Upper lobe of left lung (tissue), 6 donors: Measurements from ENCODE around the gene FAM229A. TPM values are rescaled to one million over a fixed set of nuclear protein-coding genes. Genes with fewer than 3 reads are reported as not detected.

ENCODE experiments used
- ATAC-seq, 2 donors: fragments of 200-7000 bp; cut with Tn5 transposase; one replicate each; pipeline ENCODE4 v1.9.1; 2022; ENCODE audit warnings: mild to moderate bottlenecking in 2 of 2, moderate library complexity in 2 of 2; ENCODE audit not compliant: low FRiP score in 2 of 2
- DNase-seq, 2 donors: peaks; one replicate each; pipeline ENCODE4 v3.0.0-alpha.2; 2019 to 2020
- H3K27ac ChIP-seq, 4 donors: fragments of 200-600 bp; sonication (generic); one replicate each; pipeline ENCODE4 v1.5.1; 2016 to 2019
- H3K27me3 ChIP-seq, 4 donors: fragments of 200-600 bp; sonication (generic); one replicate each; pipeline ENCODE4 v1.5.1; 2017 to 2019
- H3K36me3 ChIP-seq, 4 donors: fragments of 200-600 bp; sonication (generic); one replicate each; pipeline ENCODE4 v1.5.1; 2016 to 2019
- H3K4me1 ChIP-seq, 4 donors: fragments of 200-600 bp; sonication (generic); one replicate each; pipeline ENCODE4 v1.5.1; 2018 to 2019
- H3K4me3 ChIP-seq, 4 donors: fragments of 200-600 bp; sonication (generic); one replicate each; pipeline ENCODE4 v1.5.1; 2017 to 2019; ENCODE audit warnings: mild to moderate bottlenecking in 2 of 4, moderate library complexity in 1 of 4
- H3K9me3 ChIP-seq, 4 donors: fragments of 200-600 bp; sonication (generic); one replicate each; pipeline ENCODE4 v1.5.1; 2018 to 2019
- CTCF ChIP-seq, 6 experiments: fragments of 450-650 bp in 4 of 6; fragments of 200-600 bp in 2 of 6; sonication (generic) in 2 of 6; IDR thresholded peaks; one replicate each; pipeline ENCODE4 v1.5.1; 2016 to 2019; ENCODE audit warnings: antibody characterized with exemption in 6 of 6
- EP300 ChIP-seq, 4 donors: sonication (generic); formaldehyde crosslinking; IDR thresholded peaks; one replicate each; pipeline ENCODE4 v1.5.1; 2017; ENCODE audit warnings: antibody characterized with exemption in 4 of 4, control low read depth in 2 of 4
- POLR2A ChIP-seq, 4 donors: fragments of 450-650 bp; IDR thresholded peaks; one replicate each; pipeline ENCODE4 v1.5.1; 2016 to 2017; ENCODE audit warnings: antibody characterized with exemption in 4 of 4, mild to moderate bottlenecking in 2 of 4
- POLR2AphosphoS5 ChIP-seq, 2 donors: sonication (generic); formaldehyde crosslinking; IDR thresholded peaks; one replicate each; pipeline ENCODE4 v1.5.1; 2017; ENCODE audit warnings: antibody characterized with exemption in 2 of 2
- WGBS, 2 donors: methylation state at CpG; one replicate each; pipeline ENCODE4 v1.1.5; 2017 to 2018; 5-methylcytosine and 5-hydroxymethylcytosine counted together
- total RNA-seq, 6 donors: library from RNA; depleted of rRNA in 4 of 6; stranded (reverse); fragments of >200 nt in 4 of 6; gene quantifications; one replicate each; pipeline versions ENCODE4 v1.1.0 to v1.2.1, GENCODE V29; 2016 to 2021
- donor health status: DM: no; HTN: no; CAD: no; lungs with moderate emphysema.
- donor health status: DM: no; HTN: yes; CAD: no; lungs with severe emphysema.

Gene FAM229A
- total RNA-seq, 6 donors from 2014 or later: 4.3 to 43.0 (median 10.5) TPM

DNA sequence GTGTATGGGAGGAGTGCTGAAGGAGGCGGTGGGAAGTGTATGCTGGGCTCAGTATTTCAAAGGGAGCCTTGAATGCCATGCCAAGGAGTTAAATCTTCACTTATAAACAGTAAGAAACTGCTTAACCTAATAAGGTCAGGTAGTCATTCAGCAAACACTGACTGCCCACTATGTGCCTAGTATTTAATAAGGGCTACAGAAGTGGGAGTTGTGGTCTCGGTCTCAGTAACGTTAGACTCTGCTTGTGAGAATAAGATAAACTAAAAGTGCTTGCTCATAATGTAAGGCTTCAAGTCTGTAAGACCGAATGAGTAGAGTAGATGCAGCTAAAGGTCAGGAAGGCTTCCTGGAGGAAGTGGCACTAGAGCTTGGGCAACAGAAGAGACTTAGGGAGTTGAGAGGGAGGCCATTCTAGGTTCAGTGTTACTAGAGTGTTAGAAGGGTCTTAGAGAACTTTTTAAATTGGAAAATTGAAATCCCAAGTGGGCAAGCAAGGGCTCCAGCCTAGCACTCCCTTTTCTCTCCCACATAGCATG lies 32.3 kb downstream of the FAM229A start:
- ATAC-seq (no peak), DNase-seq (no peak)
- 91 to 93% methylated on average over 4 of the region's 4 CpGs for WGBS, 2 donors
- Histone ChIP-seq H3K9me3 (no peaks in the 10 kb centered on the region), H3K4me3 (no peak overlapping the region), H3K4me1 (peaks cover 6 to 22% (median 13%) of the 10 kb centered on the region in 4 donors), H3K27me3 (no peaks in the 10 kb centered on the region), H3K36me3 (peaks cover 32 to 86% (median 62%) of the 10 kb centered on the region in 4 donors), H3K27ac (no peak overlapping the region)
- no peak for TF ChIP-seq CTCF (IDR thresholded peaks at IDR 0.05)
- TF ChIP-seq POLR2AphosphoS5 (IDR thresholded peaks at IDR 0.05): no peak

GRCh38 chr1:32327204-32327603 lies 35.1 kb downstream of the FAM229A start:
- DNase-seq (no peak), ATAC-seq (no peak)
- Histone ChIP-seq H3K9me3 (no peaks in the 10 kb centered on the region), H3K4me1 (peaks cover 0 to 4% (median 3%) of the 10 kb centered on the region in 4 donors), H3K36me3 (peaks cover 31 to 83% (median 64%) of the 10 kb centered on the region in 4 donors), H3K4me3 (no peak overlapping the region), H3K27ac (no peak overlapping the region), H3K27me3 (no peaks in the 10 kb centered on the region)
- TF ChIP-seq POLR2A (IDR thresholded peaks at IDR 0.05) (no peak), POLR2AphosphoS5 (IDR thresholded peaks at IDR 0.05) (no peak), CTCF (IDR thresholded peaks at IDR 0.05) (no peak), EP300 (IDR thresholded peaks at IDR 0.05) (no peak)
- 93 to 95% methylated on average over 11 of the region's 11 CpGs for WGBS, 2 donors

GRCh38 chr1:32321712-32322291 lies 40.5 kb downstream of the FAM229A start:
- 24 to 41% methylated on average over 5 of the region's 5 CpGs for WGBS, 2 donors
- Histone ChIP-seq H3K9me3 (no peaks in the 10 kb centered on the region), H3K4me1 (peaks cover 5 to 15% (median 14%) of the 10 kb centered on the region in 4 donors), H3K27me3 (no peaks in the 10 kb centered on the region), H3K4me3 (no peak overlapping the region), H3K27ac (peak overlapping the region in 2 of 4 donors; percentile 60 to 61), H3K36me3 (peaks cover under 1 to 61% (median 34%) of the 10 kb centered on the region in 4 donors)
- no peak for DNase-seq
- TF ChIP-seq CTCF (IDR thresholded peaks at IDR 0.05) (no peak), EP300 (IDR thresholded peaks at IDR 0.05) (no peak), POLR2A (IDR thresholded peaks at IDR 0.05) (no peak), POLR2AphosphoS5 (IDR thresholded peaks at IDR 0.05) (no peak)
- no peak for ATAC-seq

DNA sequence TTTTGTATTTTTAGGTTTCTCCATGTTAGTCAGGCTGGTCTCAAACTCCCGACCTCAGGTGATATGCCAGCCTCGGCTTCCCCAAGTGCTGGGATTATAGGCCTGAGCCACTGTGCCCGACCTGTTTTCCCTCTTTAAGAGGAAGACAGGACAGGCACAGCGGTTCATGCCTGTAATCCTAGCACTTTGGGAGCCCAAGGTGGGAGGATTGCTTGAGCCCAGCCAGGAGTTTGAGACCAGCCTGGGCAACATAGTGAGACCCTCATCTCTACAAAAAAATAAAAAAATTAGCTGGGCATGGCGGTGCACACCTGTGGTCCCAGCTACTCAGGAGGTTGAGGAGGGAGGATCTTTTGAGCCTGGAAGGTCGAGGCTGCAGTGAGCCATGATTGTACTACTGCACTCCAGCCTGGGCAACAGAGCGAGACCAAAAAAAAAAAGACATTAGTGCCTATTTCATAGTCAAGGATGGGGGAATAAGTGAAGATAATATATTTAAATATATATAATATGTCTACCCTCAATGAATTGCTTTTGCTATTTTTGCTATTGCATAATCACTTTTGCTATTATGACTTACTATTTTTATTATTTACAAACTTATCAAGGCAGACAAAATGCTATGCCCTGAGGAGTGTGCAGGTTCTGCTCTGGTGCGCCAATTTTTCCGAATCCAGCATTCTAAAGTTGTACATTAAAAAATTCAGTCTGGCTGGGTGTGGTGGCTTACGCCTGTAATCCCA lies 44.0 kb downstream of the FAM229A start:
- Histone ChIP-seq H3K4me1 (peaks cover 10 to 15% (median 14%) of the 10 kb centered on the region in 4 donors), H3K4me3 (no peak overlapping the region), H3K9me3 (no peaks in the 10 kb centered on the region), H3K27me3 (no peaks in the 10 kb centered on the region), H3K36me3 (peaks cover 0 to 38% (median 15%) of the 10 kb centered on the region in 4 donors), H3K27ac (no peak overlapping the region)
- WGBS, 2 donors: 96 to 98% methylated on average over 10 of the region's 10 CpGs
- TF ChIP-seq EP300 (IDR thresholded peaks at IDR 0.05) (no peak), CTCF (IDR thresholded peaks at IDR 0.05) (no peak), POLR2AphosphoS5 (IDR thresholded peaks at IDR 0.05) (no peak), POLR2A (IDR thresholded peaks at IDR 0.05) (no peak)
- no peak for ATAC-seq
- no peak for DNase-seq
